ENCODE results near the gene VWA8.
"Not testable (repeated sequence)": the region's sequence is repeated elsewhere in the genome, so short reads cannot be mapped to it uniquely, and the experiment has no call there.

The VWA8 gene

DNA sequence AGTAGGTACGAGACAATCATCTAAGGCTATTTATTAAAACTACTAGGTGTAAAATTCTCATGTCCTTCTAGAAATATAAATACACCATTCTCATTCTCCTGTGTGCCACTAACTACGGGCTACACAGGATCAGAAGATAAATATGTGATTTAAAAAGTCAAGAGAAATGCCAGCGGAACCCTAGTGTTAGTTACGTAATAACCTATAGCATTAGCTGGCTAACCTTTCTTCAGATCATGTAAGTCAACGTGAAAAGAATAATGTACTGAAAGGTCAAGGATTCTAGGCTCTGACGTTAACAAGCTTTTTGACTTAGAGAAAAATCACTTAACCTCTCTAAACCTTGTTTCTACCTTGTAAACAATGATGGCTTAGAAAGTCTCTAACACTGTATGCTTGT lies 381.7 kb downstream of the VWA8 start:
- Mint-ChIP-seq H3K27ac (no peak overlapping the region), H3K36me3 (peaks cover 47 to 52% of the 10 kb centered on the region in 2 donors), H3K4me3 (no peak overlapping the region), H3K4me1 (peaks cover 3 to 10% of the 10 kb centered on the region in 2 donors), H3K27me3 (no peaks in the 10 kb centered on the region), H3K9me3 (no peaks in the 10 kb centered on the region)
- ATAC-seq (replicated peaks) (no peak), DNase-seq (no peak)

- Mint-ChIP-seq H3K4me3 (no peak overlapping the region), H3K4me1 (peaks cover 3 to 10% of the 10 kb centered on the region in 2 donors), H3K36me3 (peaks cover 44 to 48% of the 10 kb centered on the region in 2 donors), H3K9me3 (no peaks in the 10 kb centered on the region), H3K27ac (no peak overlapping the region), H3K27me3 (no peaks in the 10 kb centered on the region)
- ATAC-seq (replicated peaks) (no peak), DNase-seq (no peak)
Measured at GRCh38 chr13:41578371-41578770, 382.5 kb downstream of the VWA8 start.

GRCh38 chr13:41577436-41577835 lies 383.5 kb downstream of the VWA8 start:
- H3K4me3 Mint-ChIP-seq: no peak overlapping the region
- no peaks in the 10 kb centered on the region for H3K27me3 Mint-ChIP-seq
- no peak overlapping the region for H3K27ac Mint-ChIP-seq

GRCh38 chr13:41573640-41574039 lies 387.3 kb downstream of the VWA8 start:
- not testable (repeated sequence) for H3K27ac Mint-ChIP-seq; H3K9me3 Mint-ChIP-seq; H3K27me3 Mint-ChIP-seq; H3K4me3 Mint-ChIP-seq; DNase-seq; ATAC-seq (replicated peaks)
- Mint-ChIP-seq H3K36me3 (peaks cover 45 to 53% of the 10 kb centered on the region in 2 donors), H3K4me1 (peaks cover 3 to 10% of the 10 kb centered on the region in 2 donors)

More at GRCh38 chr13:41577436-41577835, 383.5 kb downstream of the VWA8 start:
- DNase-seq: no peak
- no peaks in the 10 kb centered on the region for H3K9me3 Mint-ChIP-seq
- H3K36me3 Mint-ChIP-seq: peaks cover 39 to 41% of the 10 kb centered on the region in 2 donors
- ATAC-seq (replicated peaks): no peak
- H3K4me1 Mint-ChIP-seq: peaks cover 3 to 10% of the 10 kb centered on the region in 2 donors

DNA sequence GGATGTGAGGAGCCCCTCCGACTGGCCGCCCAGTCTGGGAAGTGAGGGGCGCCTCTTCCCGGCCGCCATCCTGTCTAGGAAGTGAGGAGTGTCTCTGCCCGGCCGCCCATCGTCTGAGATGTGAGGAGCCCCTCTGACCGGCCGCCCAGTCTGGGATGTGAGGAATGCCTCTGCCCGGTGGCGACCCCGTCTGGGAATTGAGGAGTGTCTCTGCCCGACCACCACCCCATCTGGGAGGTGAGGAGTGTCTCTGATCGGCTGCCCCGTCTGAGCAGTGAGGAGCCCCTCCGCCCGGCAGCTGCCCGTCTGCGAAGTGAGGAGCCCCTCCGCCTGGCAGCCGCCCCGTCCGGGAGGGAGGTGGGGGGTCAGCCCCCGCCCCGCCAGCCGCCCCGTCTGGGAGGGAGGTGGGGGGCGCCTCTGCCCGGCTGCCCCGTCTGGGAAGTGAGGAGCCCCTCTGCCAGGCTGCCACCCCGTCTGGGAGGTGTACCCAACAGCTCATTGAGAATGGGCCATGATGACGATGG lies 389.0 kb downstream of the VWA8 start:
- not testable (repeated sequence) for H3K4me3 Mint-ChIP-seq; H3K27ac Mint-ChIP-seq; DNase-seq; H3K4me1 Mint-ChIP-seq; ATAC-seq (replicated peaks); H3K9me3 Mint-ChIP-seq; H3K27me3 Mint-ChIP-seq
- peaks cover 46 to 47% of the 10 kb centered on the region in 2 donors for H3K36me3 Mint-ChIP-seq

DNA sequence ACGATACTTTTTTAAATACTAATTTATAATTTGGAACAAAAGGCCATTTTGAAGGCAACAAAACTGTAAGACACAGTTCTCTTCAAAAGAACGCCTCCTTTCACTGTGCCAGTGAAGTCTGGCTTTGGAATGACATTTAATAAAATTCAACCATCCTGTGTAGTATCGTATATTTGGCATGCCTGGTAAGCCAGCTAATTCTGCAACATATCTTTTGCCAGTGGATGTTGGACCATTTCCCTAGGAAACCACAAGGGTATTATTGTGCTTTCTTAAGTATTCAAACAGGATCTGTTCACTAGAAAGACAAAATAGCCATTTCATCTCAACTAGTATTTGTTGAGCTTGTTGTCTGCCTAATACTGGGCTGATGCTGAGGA lies 391.9 kb downstream of the VWA8 start:
- no peak for ATAC-seq (replicated peaks)
- Mint-ChIP-seq H3K27ac (no peak overlapping the region), H3K4me3 (no peak overlapping the region), H3K9me3 (no peaks in the 10 kb centered on the region), H3K27me3 (no peaks in the 10 kb centered on the region), H3K36me3 (peaks cover 32% of the 10 kb centered on the region in 2 donors), H3K4me1 (no peaks in the 10 kb centered on the region)
- no peak for DNase-seq

DNA sequence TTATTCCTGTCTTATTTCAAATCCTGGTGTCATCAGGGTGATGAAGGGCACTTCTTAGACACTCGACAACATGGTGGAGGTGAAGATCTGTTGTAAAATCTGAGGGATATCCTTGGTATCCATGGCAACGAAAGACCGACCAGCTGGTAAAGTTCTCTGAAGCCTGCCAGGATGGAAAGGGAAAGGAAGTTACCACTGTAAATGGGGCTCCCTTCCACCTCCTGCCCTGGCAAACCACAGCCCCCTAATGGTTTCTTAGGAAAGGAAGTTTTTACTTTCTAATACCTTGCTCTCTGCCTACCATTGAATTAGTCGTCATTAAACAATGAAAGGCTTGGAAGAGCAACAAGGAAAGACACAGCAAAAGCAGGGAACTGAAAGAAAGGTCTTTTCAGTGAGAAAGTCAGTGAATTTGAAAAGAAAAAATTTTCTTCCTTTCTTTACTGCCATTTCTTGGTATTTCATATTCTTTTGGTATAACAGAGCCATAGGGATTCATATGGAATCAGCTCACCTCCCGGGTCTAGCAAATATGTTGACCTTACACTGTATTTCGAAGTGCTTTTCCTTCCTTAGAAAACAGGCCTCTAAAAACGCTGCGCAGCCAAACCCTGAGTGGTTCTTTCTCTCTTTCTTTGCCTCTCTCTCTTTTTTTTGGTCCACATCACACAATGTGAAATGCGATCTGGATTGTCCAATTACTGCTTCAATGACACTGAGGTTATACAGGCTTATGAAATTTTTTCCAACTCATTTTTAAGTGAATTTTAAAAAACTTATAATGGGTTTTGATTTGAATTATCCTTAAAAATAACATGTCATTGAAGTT lies 392.6 kb downstream of the VWA8 start:
- Mint-ChIP-seq H3K27me3 (no peaks in the 10 kb centered on the region), H3K9me3 (no peaks in the 10 kb centered on the region), H3K27ac (no peak overlapping the region), H3K4me3 (no peak overlapping the region), H3K36me3 (peaks cover 30 to 32% of the 10 kb centered on the region in 2 donors), H3K4me1 (no peaks in the 10 kb centered on the region)
- no peak for ATAC-seq (replicated peaks)
- no peak for DNase-seq

- Mint-ChIP-seq H3K36me3 (peaks cover 30 to 32% of the 10 kb centered on the region in 2 donors), H3K27ac (no peak overlapping the region), H3K27me3 (no peaks in the 10 kb centered on the region), H3K9me3 (no peaks in the 10 kb centered on the region), H3K4me3 (no peak overlapping the region), H3K4me1 (no peaks in the 10 kb centered on the region)
- ATAC-seq (replicated peaks): no peak
- DNase-seq: no peak
Measured at GRCh38 chr13:41567363-41567762, 393.5 kb downstream of the VWA8 start.

DNA sequence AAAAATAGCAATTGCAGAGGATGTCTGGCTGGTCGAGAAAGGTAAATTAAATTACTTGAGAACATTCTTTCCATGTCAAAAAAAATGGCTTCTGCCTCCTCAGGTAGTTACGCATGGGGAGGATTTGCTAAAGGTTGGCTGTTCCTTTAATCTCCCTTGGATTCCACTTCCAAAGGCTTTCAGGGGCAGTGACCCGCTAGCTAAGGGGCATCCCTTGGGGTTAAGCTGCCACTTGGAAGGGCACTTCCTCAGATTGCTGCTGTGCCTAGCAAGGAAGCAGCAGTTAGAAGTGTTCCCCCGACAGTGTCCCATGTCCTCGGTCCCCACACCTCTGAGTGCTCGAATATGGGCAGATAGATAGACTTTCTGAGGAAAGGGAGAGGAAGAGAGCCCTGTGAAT lies 395.1 kb downstream of the VWA8 start:
- DNase-seq: no peak
- Mint-ChIP-seq H3K27ac (no peak overlapping the region), H3K9me3 (no peaks in the 10 kb centered on the region), H3K27me3 (no peaks in the 10 kb centered on the region), H3K4me1 (no peaks in the 10 kb centered on the region), H3K4me3 (no peak overlapping the region), H3K36me3 (peaks cover 20 to 23% of the 10 kb centered on the region in 2 donors)
- no peak for ATAC-seq (replicated peaks)

DNA sequence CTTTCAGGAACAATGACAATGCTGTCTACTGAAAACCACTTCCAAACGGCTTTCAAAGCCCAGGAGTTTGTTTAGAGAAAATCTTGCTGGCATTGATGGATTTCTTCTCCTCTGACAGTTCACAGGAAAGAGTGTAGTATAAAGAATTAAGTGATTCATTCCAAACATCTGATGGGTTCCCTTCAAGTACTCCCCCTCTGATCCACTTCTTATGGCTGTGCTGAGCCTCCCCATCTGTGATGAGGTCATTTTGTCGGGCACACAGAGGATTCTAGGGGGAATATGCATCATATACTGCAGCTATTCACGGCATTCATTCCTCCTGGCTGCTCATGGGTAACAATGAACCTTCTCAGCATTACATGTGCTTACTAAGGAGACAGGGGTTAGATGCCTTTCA lies 395.7 kb downstream of the VWA8 start:
- ATAC-seq (replicated peaks): no peak
- Mint-ChIP-seq H3K27ac (no peak overlapping the region), H3K4me1 (no peaks in the 10 kb centered on the region), H3K27me3 (no peaks in the 10 kb centered on the region), H3K4me3 (no peak overlapping the region), H3K36me3 (peaks cover 18% of the 10 kb centered on the region in 2 donors), H3K9me3 (no peaks in the 10 kb centered on the region)
- no peak for DNase-seq

DNA sequence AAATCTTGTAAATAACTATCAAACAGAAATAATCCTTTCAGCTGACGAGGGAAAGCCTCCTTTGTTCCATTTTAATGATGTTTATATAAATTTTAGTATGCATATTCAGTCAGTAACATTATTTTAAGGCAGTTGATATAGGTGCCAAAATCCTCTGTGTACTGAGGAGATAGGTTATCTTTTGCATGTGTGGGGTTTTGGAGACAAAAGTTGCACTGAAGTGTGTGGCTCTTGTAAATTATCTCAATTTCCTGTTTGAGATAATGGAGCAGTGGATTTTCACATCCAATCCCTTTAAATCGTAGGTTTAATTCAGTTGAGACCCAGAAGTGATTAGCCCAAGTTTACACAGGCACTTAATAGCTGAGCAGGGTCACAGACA lies 396.9 kb downstream of the VWA8 start:
- Mint-ChIP-seq H3K27me3 (no peaks in the 10 kb centered on the region), H3K4me1 (no peaks in the 10 kb centered on the region), H3K9me3 (no peaks in the 10 kb centered on the region)

GRCh38 chr13:41563341-41563983 lies 397.4 kb downstream of the VWA8 start:
- Mint-ChIP-seq H3K4me1 (no peaks in the 10 kb centered on the region), H3K27ac (no peak overlapping the region), H3K27me3 (no peaks in the 10 kb centered on the region), H3K4me3 (no peak overlapping the region), H3K36me3 (peaks cover 12 to 13% of the 10 kb centered on the region in 2 donors), H3K9me3 (no peaks in the 10 kb centered on the region)
- ATAC-seq (replicated peaks): no peak
- DNase-seq: no peak

More for the DNA sequence above, 396.9 kb downstream of the VWA8 start:
- Mint-ChIP-seq H3K4me3 (no peak overlapping the region), H3K27ac (no peak overlapping the region), H3K36me3 (peaks cover 13 to 14% of the 10 kb centered on the region in 2 donors)
- DNase-seq (no peak), ATAC-seq (replicated peaks) (no peak)

DNA sequence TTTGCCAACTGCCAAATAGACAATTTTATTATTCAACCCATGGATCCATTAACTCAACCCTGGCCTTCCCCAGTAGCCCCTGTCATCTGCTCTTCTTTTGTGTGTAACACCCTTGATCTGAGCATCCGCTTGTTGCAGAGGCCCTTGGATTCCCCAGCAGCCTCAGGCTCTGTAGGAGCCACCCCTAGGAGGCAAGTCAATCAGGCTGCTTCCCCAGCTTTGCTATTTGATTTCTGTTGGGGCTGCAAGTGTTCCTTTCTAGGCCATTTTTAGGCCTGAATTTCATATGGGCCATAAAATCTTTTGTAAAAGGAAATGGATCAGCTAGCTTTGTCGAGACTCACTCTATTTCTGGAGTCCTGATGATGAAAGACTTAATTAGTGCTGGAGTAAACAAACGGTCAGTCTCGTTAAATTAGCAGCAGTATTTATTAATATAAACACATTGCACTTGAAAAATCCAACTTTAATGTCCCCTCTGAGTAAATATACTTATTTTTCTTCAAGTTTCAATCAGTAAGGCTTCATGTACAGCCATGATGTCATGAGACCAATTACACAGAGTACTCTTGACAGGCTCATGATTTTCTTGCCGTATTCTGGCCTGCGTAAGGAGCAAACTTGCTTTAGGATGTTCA lies 398.2 kb downstream of the VWA8 start:
- no peaks in the 10 kb centered on the region for H3K9me3 Mint-ChIP-seq
- ATAC-seq (replicated peaks) (no peak), DNase-seq (no peak)
- peaks cover 7 to 8% of the 10 kb centered on the region in 2 donors for H3K36me3 Mint-ChIP-seq
- H3K4me1 Mint-ChIP-seq: no peaks in the 10 kb centered on the region
- no peaks in the 10 kb centered on the region for H3K27me3 Mint-ChIP-seq
- H3K4me3 Mint-ChIP-seq: no peak overlapping the region
- H3K27ac Mint-ChIP-seq: no peak overlapping the region

DNA sequence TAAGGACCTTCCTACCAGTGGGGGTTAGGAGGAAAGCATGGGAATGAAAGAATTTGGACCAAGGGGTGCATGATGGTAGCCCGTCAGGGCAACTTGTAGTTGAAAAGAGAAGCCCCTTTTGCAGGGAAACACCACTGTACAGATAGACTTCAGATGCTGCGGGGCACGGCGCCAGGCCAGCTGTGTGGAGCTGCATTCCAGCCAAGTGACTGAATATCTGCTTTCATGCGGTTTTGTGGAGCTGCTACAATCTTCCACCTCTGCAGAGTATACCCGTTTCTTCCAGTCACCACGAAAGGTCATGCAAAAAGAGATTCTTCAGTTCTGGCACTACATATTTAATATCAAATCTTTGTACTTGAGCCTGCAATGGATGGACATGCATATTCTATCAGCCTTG lies 398.8 kb downstream of the VWA8 start:
- Mint-ChIP-seq H3K27me3 (no peaks in the 10 kb centered on the region), H3K9me3 (no peaks in the 10 kb centered on the region), H3K4me3 (no peak overlapping the region), H3K27ac (no peak overlapping the region), H3K36me3 (peaks cover 7 to 8% of the 10 kb centered on the region in 2 donors), H3K4me1 (no peaks in the 10 kb centered on the region)
- ATAC-seq (replicated peaks) (no peak), DNase-seq (no peak)
